HG03565 (cell line): ENCODE measurements around the gene TP73.

ENCODE experiments used
- ATAC-seq: cut with Tn5 transposase; IDR thresholded peaks from one replicate; pipeline ENCODE4 v1.9.1; 2021; ENCODE audit warnings: mild to moderate bottlenecking, moderate library complexity; ENCODE audit not compliant: unreplicated experiment

TP73 gene

GRCh38 chr1:3775490-3776230, 123.3 kb downstream of the TP73 start:
- no peak for ATAC-seq

GRCh38 chr1:3776231-3776961, 124.1 kb downstream of the TP73 start:
- no peak for ATAC-seq

- no peak for ATAC-seq
Measured at GRCh38 chr1:3777078-3777547, 124.8 kb downstream of the TP73 start.

GRCh38 chr1:3777647-3778589, 125.6 kb downstream of the TP73 start:
- no peak for ATAC-seq

GRCh38 chr1:3778590-3779264, 126.4 kb downstream of the TP73 start:
- no peak for ATAC-seq

- no peak for ATAC-seq
Measured at GRCh38 chr1:3779265-3779911, 127.1 kb downstream of the TP73 start.

- no peak for ATAC-seq
Measured at GRCh38 chr1:3779912-3780416, 127.6 kb downstream of the TP73 start.

- no peak for ATAC-seq
Measured at GRCh38 chr1:3780901-3781300, 128.6 kb downstream of the TP73 start.

GRCh38 chr1:3783651-3784474, 131.5 kb downstream of the TP73 start:
- ATAC-seq: no peak

- no peak for ATAC-seq
Measured at GRCh38 chr1:3785045-3785444, 132.7 kb downstream of the TP73 start.

GRCh38 chr1:3785456-3786157, 133.3 kb downstream of the TP73 start:
- no peak for ATAC-seq
